MV-4-11 (cell line): ENCODE results near the gene KRTDAP.

Experiments used
- DNase-seq: peaks from one replicate; lab custom pipeline; 2025; lab: John Stamatoyannopoulos, UW

The KRTDAP gene, protein sequence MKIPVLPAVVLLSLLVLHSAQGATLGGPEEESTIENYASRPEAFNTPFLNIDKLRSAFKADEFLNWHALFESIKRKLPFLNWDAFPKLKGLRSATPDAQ

DNA sequence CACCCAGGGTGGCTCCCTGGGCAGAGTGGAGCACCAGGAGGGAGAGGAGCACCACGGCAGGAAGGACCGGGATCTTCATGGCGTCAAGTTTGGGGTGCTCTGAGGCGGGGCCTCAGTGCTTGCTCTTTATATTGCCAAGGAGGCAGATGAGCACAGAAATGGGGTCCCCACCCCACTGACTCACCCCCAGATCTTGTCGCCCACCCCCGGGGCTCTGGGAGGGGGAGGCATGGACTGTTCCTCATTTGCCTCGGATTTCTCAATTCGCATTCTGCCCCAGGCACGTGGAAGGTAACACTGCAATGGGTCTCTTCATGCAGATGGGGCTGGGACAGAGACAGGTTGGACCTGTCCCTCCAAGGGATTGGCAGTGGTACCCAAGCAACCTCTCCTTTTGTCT lies at the start of gene KRTDAP:
TSS of gene KRTDAP (minus strand) at position 101 of the 400 bp plus-strand sequence. CDS start at position 79, 22 bp downstream.
- DNase-seq = no peak

- no peak for DNase-seq
These were observed 49.6 kb upstream of the KRTDAP start for GRCh38 chr19:35539850-35540249.

DNA sequence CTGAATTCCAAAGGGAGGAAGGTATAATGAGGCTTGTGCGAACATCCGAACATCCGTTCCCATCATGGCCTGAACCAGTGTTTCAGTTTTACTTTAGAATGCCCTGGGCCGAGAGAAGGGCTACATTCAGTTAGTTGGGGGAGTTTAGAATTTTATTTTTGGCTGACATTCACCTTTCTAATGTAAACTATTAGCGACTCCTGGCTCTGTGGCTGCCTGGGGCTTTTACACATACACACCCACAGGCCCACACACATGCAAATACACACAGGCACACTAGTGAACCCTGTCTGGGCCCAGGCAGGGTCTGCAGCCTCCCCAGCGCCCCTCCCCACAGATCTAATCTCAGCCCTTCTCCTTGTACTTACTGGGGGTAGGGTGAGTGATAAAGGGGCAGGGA lies 49.0 kb upstream of the KRTDAP start:
- DNase-seq = no peak

- DNase-seq = no peak
These were observed 44.7 kb upstream of the KRTDAP start for GRCh38 chr19:35534803-35535480.

GRCh38 chr19:35533822-35534392 lies 43.6 kb upstream of the KRTDAP start:
- peak; percentile 77 for DNase-seq

DNA sequence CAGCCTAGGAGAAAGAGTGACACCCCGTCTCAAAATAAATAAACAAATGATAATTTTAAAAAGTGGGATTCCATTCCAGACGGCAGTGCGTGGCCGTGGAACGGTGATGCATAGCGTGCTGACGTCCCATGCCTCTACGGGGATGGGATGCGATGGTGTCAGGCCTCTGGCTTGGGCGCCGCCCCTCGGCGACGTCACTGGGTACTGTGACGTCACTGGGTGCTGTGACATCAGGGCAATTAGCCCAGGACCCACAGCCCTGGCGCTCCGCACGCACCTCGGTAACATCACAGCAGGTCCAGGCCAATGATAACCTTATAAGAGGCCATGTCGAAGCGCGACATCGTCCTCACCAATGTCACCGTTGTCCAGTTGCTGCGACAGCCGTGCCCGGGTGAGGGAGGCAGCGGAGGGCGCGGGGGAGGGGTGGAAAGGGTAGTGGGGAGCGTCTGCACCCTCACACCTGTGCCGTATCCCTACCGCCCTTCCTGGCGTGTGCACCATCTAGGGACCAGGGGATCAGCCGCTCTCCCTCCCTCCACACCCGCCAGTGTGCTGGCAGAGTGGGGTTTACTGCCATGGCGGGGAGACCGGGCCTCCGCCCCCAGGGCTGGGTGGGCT lies 43.0 kb upstream of the KRTDAP start, which contains the start of gene GAPDHS:
TSS of gene GAPDHS (plus strand) at position 256 of the 621 bp plus-strand sequence. CDS start at position 328, 72 bp downstream.
- DNase-seq = no peak

- no peak for DNase-seq
These were observed 41.0 kb upstream of the KRTDAP start for GRCh38 chr19:35531291-35531690.

DNA sequence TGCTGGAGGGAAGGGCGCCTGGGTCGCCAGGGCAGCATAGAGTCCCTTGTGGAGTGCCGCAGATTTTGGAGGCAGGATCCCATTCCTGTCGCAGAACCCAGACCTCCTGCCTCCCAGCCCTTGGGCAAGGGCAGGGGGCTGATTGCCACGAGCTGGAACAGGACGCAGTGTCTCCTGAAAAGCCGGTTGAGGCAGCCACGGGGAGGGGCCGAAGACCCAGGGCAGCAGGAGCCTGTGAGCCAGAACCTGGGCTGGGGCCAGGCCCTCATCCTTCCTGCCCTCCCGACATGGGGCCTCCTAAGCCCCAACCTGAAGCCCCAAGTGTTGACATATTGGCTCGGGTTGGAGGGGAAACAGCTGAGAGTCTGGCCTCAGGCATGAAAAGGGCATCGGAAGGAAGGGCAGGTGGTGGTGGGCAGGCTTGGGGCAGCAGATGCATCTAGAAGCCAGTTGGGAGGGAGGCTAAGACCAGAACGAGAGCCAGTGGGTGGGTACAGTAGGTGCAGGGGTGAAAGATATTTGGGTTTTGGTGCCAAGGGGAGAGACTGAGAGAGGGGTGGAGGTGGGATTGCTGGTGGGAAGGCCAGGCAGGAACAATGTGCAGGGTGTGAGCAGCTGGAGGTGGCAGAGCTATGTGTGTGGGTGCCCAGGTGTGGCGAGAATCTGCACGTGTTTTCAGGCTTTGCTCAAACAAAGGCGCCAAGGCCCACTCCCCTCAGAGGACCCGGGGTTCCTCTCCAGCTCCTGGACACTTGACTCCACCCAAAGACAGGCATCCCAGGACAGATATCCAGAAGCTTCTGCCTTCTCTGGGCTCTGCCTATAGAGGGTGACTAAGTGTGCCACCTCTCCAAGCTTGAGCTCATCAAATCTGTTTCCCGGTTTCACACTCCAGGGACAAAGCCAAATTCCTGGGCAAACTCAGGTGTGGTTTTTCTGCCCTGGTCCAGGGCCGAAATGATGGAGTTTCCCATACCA lies 39.3 kb upstream of the KRTDAP start:
- no peak for DNase-seq

- DNase-seq = no peak
These were observed 38.2 kb upstream of the KRTDAP start, which contains the start of gene SBSN for GRCh38 chr19:35528218-35529038. Gene SBSN, minus strand, starts transcription at chr19:35528311. Its CDS starts 30 bp downstream, at chr19:35528281.

GRCh38 chr19:35525873-35526272 lies 35.6 kb upstream of the KRTDAP start:
- no peak for DNase-seq

- no peak for DNase-seq
These were observed 34.0 kb upstream of the KRTDAP start for GRCh38 chr19:35524181-35524837.

DNA sequence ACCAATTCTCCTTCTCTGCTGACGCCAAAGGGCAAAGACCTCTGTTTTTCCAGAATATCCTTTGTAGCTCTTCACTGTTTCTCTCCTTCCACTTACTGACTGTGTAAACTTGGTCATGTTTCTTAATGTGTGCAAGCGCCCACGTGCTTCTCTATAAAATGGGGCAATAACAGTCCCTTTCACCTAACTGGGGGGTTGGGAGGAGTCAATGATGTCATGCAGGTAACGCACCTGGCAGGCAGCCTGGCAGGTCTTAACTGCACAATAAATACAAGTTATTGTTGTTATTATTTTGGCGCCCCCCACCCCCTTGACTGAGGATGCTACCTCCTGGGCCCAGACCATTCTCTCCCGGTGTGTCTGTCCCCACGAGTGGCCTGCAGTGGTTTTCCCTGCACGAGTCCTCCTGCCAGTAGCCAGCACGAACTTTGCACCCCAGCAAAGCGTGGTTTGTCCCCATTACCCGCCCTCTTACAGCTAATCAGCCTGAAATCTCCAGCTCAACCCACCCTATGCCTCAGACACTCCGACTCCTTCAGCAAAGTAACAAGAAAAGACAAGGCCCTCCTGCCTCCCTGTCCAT lies 32.6 kb upstream of the KRTDAP start:
- DNase-seq = no peak

GRCh38 chr19:35521124-35521743 lies 31.0 kb upstream of the KRTDAP start:
- DNase-seq = no peak

DNA sequence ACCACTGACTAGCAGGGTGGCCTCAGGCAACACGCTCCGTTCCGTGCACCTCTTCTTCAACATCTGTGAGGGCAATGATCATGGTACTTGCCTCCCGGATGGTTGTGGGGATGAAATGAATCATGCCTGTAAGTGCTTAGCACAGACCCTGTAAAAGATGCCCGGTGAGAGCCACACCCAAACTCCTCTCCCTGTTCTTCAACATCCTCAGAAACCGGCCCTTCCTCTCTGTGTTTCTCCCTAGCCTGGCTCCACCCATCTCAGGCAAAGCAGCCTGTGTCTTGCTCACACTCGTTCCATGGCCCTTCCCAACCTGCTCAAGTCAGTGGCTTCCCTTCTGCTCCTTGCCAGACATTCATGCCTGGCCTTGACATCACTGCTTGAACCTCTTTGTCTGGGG lies 29.0 kb upstream of the KRTDAP start:
- DNase-seq = no peak

DNA sequence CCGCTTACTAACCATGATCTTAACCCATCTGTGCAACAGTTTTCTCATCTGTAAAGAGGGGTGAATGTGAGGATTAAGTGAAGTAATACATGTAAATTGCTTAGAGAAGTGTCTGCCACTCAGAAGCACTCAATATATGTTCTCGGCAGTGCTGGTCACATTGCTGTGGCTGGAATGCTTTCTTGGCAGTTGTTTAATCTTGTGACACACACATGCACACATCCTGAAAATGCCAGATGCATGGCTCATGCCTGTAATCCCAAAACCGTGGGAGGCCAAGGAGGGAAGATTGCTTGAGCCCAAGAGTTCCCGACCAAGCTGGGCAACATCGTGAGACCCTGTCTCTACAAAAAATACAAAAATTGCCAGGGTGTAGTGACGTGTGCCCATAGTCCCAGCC lies 28.0 kb upstream of the KRTDAP start:
- no peak for DNase-seq

DNA sequence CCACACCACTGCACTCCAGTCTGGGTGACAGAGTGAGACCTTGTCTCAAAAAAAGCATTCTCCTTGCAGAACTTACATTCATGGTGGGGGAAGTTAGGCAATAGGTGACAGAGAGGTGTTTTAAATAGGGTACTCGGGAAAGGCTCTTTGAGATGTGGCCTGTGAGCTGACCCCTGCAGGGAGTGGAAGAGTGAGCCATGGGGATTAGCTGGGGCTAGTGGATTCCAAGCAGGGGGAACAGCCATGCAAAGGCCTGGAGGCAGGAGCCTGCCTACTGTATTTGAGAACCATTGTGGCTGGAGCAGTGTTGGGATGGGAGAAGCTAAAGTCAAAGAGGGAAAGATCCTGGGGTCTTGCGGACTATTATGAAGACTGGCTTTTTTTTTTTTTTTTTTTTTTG lies 27.1 kb upstream of the KRTDAP start:
- no peak for DNase-seq

- DNase-seq = no peak
These were observed 26.0 kb upstream of the KRTDAP start for GRCh38 chr19:35516310-35516709.

GRCh38 chr19:35514282-35514809 lies 24.1 kb upstream of the KRTDAP start:
- no peak for DNase-seq

- DNase-seq = no peak
These were observed 23.5 kb upstream of the KRTDAP start, which contains the start of gene DMKN for GRCh38 chr19:35513628-35514281. Gene DMKN, minus strand, starts transcription at chr19:35513649. Its CDS starts 174 bp downstream, at chr19:35513475.
